Fibroblast of villous mesenchyme (primary cell): ENCODE results near the gene PPAN. TPM values are rescaled to one million over a fixed set of nuclear protein-coding genes. Genes with fewer than 3 reads are reported as not detected.

Experiments used
- DNase-seq: peaks from one replicate; pipeline ENCODE4 v3.0.0-alpha.2; 2010; ENCODE audit warnings: low read depth
- H3K4me3 ChIP-seq: 2 replicates; pipeline ENCODE4 v1.5.1; 2011; ENCODE audit warnings: low read depth, mild to moderate bottlenecking, low read length
- total RNA-seq: library from RNA; depleted of rRNA; stranded (reverse); fragments of >200 nt; gene quantifications from 2 replicates; pipeline ENCODE4 v1.2.3, GENCODE V29; 2012
- TF ChIP-seq, protein P1 (sequence below): IDR thresholded peaks from 2 replicates; pipeline ENCODE4 v1.5.1; 2012; ENCODE audit warnings: low read depth, mild to moderate bottlenecking, low read length; ENCODE audit not compliant: insufficient read depth

PPAN gene
- total RNA-seq, 1 donor = 28.1 TPM

DNA sequence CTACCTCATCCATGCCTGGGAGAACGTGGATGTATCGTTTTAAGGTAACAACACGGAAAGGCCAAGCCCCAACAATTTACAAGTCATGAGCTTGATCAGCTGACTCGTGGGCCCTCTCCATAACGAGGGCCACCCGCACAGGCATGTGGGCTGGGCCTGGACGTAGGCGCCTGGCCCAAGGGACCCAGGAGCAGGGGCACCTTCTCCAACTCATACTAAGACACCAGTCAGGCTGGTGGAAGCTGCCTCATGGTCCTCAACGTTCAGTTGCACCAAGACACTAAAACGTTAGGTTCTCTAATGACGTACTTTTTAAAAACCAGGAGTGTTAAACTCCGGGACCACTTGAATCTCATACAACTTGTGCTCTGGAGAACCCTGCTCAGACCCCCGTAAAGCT, 35.3 kb downstream of the PPAN start:
- DNase-seq = no peak
- TF ChIP-seq, protein P1, sequence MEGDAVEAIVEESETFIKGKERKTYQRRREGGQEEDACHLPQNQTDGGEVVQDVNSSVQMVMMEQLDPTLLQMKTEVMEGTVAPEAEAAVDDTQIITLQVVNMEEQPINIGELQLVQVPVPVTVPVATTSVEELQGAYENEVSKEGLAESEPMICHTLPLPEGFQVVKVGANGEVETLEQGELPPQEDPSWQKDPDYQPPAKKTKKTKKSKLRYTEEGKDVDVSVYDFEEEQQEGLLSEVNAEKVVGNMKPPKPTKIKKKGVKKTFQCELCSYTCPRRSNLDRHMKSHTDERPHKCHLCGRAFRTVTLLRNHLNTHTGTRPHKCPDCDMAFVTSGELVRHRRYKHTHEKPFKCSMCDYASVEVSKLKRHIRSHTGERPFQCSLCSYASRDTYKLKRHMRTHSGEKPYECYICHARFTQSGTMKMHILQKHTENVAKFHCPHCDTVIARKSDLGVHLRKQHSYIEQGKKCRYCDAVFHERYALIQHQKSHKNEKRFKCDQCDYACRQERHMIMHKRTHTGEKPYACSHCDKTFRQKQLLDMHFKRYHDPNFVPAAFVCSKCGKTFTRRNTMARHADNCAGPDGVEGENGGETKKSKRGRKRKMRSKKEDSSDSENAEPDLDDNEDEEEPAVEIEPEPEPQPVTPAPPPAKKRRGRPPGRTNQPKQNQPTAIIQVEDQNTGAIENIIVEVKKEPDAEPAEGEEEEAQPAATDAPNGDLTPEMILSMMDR = no peak

DNA sequence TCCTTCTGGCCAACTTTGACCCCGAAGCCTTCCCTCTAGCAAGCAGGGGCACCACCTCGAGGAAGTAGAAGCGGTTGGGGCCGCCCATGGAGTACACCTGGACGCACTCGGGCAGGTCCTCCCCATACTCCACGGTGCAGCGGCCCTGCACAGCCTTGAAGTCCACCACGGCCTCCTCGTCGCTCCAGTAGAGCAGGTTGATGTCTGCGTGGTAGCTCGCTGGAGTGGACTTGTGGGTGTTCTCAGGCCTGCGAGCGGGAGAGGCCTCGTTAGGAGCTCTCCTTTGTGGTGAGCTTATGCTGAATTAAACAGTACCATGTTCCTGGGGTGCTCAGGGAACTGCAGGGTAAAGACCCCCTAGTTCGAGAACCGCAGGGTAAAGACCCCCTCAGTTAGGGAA, 35.8 kb downstream of the PPAN start:
- TF ChIP-seq, protein P1 = no peak
- no peak overlapping the region for H3K4me3 ChIP-seq
- DNase-seq = no peak

More for the DNA sequence above, 35.3 kb downstream of the PPAN start:
- H3K4me3 ChIP-seq = no peak overlapping the region

DNA sequence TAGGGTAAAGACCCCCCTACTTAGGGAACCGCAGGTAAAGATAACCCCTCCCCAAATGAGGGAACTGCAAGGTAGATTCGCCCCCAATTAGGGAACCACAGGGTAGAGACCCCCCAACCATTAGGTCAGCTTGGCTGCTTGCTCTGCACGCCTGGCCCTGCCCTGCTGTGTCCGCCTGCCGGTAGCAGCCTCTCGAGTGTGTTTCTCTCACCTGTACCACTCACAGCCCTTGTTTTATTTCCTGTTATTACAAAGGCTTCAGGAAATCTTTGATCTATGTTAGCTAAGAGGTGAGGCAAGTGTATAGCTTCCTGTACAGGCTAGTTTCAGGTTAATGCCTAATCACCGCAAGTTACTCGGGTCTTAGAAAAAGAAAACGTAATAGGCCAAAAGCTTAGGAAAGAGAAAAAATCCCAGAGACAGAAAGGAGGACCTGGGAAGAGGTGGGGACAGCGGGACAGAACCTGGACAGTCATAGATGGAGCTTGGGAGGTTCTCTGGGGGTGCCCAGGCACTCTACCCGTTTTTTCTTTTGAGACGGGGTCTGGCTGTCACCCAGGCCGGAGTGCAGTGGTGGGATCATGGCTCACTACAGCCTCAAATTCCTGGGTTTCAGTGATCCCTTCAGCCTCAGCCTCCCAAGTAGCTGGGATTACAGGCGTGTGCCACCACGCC, 36.7 kb downstream of the PPAN start:
- TF ChIP-seq, protein P1 = no peak
- no peak overlapping the region for H3K4me3 ChIP-seq
- no peak for DNase-seq

DNA sequence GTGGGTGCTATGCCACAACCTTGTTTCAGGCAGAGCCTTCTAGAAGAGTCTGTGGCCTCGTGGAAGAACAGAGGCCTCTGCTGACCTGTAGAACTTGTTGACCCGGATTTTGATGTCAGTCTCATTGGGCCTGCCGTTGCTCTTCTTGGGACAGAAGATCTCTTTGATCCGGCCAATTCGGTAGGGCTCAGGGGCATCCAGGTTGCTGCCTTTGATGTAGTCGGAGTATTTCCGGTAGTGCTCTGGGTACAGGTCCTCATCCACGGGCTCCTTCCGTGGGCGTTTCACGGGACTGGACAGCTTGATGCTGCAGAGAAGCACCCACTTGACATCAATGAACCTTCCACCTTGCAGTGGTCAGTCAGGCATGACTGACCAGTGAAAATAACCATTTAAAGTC, 37.5 kb downstream of the PPAN start:
- H3K4me3 ChIP-seq = no peak overlapping the region
- TF ChIP-seq, protein P1 = no peak
- no peak for DNase-seq

DNA sequence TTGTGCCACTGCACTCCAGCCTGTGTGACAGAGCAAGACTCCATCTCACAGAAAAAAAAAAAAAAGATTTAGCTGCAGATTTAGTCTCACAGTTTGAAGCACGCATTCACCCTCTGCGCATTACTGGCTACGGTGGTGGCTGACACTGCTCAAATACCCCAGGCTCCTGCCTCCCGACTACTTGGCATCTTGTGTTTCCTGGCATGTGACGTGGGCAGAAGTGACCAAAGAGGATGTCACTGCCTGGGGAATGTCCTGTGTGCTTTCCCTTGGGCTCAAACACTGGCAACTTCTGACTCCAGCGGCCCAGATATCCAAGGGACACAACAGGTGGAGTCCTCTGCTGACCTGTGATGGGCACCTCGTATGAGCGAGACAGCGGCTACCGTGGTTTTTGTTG, 38.2 kb downstream of the PPAN start:
- DNase-seq = no peak
- no peak overlapping the region for H3K4me3 ChIP-seq
- TF ChIP-seq, protein P1 = no peak

DNA sequence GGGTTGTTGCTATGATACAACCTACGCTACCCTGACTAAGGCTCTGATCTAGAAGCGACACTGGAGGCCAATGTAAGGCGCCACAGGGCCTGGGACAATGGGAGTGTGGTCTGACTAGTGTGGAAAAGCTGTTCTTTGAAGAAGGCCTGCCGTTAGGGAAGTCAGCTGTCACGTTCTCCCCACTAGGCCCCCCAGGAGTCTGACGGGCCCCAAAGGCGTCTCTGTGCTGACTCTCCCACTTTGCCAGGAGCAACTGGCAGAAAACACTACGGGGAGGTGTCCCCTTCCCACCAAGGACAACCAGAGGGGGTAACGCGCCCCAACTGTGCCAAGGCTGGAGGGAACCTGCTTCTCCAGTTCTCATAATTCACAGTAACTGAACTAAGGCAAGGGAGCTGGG, 38.9 kb downstream of the PPAN start:
- TF ChIP-seq, protein P1 = no peak
- H3K4me3 ChIP-seq = no peak overlapping the region
- DNase-seq = no peak

DNA sequence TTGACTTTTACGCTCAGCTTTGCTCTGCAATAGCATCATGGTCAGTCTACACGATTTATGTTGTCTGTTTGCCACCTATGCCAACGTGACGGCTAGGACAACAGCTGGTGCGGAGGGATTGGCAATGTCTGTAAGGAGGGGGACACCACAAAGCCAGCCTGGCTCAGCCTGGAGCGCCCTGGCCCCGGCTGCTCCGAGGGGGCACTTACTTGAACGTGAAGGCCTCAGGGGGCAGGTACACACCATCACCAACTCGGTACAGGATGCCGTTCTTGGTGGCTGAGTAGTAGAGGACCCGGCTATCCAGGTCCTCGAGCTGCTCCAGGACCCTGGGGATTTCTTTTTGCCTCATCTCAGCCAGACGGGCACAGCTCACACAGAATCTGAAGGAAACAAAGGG, 40.0 kb downstream of the PPAN start:
- no peak overlapping the region for H3K4me3 ChIP-seq
- TF ChIP-seq, protein P1 = no peak
- no peak for DNase-seq
